Activated CD4-positive, alpha-beta memory T cell treated with anti-CD3 and anti-CD28 coated beads, Interleukin-2, amount 10 ng/mL, durations not matched to agents 7 days and 5 days (primary cell): ENCODE results near the gene ICAM2. TPM values are rescaled to one million over a fixed set of nuclear protein-coding genes. Genes with fewer than 3 reads are reported as not detected.
"Not testable (repeated sequence)": the region's sequence is repeated elsewhere in the genome, so short reads cannot be mapped to it uniquely, and the experiment has no call there.

Experiments used
- CTCF ChIA-PET: fragments of 350-600 bp; sonication (Branson Sonifier 250); formaldehyde crosslinking; loops from one replicate; lab custom pipeline; 2021; ENCODE audit warnings: antibody characterized with exemption, inconsistent platforms; lab: Charles Lee
- POLR2A ChIA-PET: fragments of 350-600 bp; sonication (Branson Sonifier 250); formaldehyde crosslinking; loops from one replicate; lab custom pipeline; 2021; ENCODE audit warnings: antibody characterized with exemption; lab: Charles Lee
- DNase-seq: peaks from one replicate; pipeline ENCODE4 v3.0.0-alpha.2; 2020
- H3K27ac Mint-ChIP-seq: one replicate; pipeline ENCODE4 v1.8.0; 2021; ENCODE audit warnings: mild to moderate bottlenecking, mixed read lengths
- H3K27me3 Mint-ChIP-seq: one replicate; pipeline ENCODE4 v1.8.0; 2021; ENCODE audit warnings: mixed read lengths
- H3K36me3 Mint-ChIP-seq: one replicate; pipeline ENCODE4 v1.8.0; 2021; ENCODE audit warnings: low read depth, mixed read lengths
- H3K4me1 Mint-ChIP-seq: one replicate; pipeline ENCODE4 v1.8.0; 2021; ENCODE audit warnings: mixed read lengths
- H3K4me3 Mint-ChIP-seq: one replicate; pipeline ENCODE4 v1.8.0; 2021; ENCODE audit warnings: mild to moderate bottlenecking, mixed read lengths
- H3K9me3 Mint-ChIP-seq: one replicate; pipeline ENCODE4 v1.8.0; 2021; ENCODE audit warnings: mixed read lengths
- total RNA-seq, 2 experiments: library from RNA; stranded (reverse); gene quantifications; one replicate each; pipeline ENCODE4 v1.2.3, GENCODE V29; 2021

ICAM2 gene
- total RNA-seq, 2 experiments from 2014 or later: 118 to 122 TPM

DNA sequence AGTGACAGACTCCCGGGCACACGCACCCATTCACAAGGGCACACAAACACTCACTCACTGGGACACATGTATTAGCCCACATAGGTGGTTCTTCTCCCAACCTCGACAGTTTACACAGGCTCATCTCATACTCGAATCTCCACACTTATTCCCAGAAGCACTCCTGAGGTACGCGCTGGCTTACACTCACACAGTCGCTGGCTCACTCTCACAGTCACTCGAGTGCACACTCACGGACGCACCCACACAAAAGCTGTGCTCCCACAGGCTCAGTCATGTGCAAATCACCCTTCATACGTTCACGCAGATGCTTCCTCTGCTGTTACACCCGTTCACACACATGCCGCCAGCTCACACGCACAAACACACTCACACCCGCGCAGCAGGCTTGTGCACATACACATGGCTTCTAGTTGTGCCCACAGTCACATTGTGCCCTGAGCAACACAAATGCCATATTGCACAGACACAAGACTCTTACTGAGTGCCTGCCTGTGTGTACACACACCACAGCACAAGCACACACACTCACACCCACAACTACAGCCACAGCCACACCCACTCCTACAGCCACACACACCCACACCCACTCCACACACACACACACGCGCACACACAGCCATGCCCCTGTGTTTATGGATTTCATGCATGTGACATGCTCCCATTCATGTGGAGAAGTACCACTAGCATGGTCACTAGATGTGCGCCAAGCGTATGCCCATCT lies 30.6 kb downstream of the ICAM2 start:
- ChIA-PET POLR2A (interaction anchor here (0.8 to 3.5 kb wide), 7 partner anchors 12 to 140 kb away, joined by 3 to 18 read pairs (median 4); partner anchors contain the start of genes ERN1 and ICAM2), CTCF (interaction anchor here (1.0 to 2.1 kb wide), 19 partner anchors 10 to 144 kb away, joined by 3 to 32 read pairs (median 4); partner anchors contain the start of genes CD79B, CSHL1, GH1 and ICAM2)
- Mint-ChIP-seq H3K27me3 (peaks cover 2% of the 10 kb centered on the region), H3K9me3 (no peaks in the 10 kb centered on the region), H3K27ac (no peak overlapping the region), H3K4me3 (no peak overlapping the region), H3K4me1 (peaks cover 74% of the 10 kb centered on the region), H3K36me3 (peaks cover 2% of the 10 kb centered on the region)
- DNase-seq: no peak

DNA sequence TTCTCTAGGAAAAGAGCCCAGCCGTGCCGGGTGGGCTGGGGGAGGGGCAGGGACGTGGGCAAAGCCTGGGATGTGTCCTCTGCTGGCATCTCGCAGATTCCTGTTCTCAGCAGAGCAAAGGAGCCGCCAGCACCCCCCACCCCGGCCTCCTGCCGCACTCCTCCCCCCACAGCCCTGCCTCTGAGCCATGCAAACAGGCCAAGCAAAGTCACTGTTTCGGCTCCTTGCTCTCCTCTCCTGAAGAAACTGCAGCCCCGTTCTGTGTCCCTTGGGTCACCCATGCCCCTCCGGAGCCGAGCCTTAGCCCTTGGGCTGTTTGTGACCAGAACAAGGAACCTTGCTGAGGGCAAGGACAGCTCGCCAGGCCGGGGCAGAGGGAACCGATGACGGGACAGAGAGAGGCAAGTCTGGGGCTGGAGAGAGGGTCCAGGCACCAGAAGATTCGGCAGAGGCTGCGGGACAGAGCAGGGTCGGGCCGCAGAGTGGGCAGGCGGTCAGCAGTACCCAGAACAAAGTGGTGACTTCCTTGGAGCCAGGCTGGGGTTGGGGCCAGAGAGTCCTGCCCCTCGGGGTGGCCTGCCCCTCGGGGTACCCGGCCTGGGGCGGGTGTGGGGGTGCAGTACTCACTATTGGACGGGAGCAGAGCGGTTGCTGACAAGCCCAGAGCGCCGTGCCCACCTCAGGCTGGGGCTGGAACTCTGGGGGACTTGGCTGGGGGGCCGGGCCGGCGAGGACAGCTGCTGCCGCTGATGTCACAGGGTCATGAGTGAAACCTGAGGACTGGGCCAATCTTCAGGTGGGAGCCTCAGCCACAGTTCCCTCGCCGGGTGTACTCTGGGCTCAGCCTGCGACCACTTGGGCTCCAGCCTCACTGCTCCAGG lies 31.5 kb downstream of the ICAM2 start:
- H3K4me1 Mint-ChIP-seq: peaks cover 72% of the 10 kb centered on the region

GRCh38 chr17:63988127-63988478 lies 32.3 kb downstream of the ICAM2 start:
- H3K9me3 Mint-ChIP-seq: no peaks in the 10 kb centered on the region
- no peak for DNase-seq
- H3K4me3 Mint-ChIP-seq: no peak overlapping the region
- H3K36me3 Mint-ChIP-seq: peaks cover under 1% of the 10 kb centered on the region
- peaks cover 65% of the 10 kb centered on the region for H3K4me1 Mint-ChIP-seq
- ChIA-PET POLR2A (interaction anchor here (0.9 to 1.4 kb wide), 2 partner anchors 10 to 157 kb away, joined by 3 read pairs; partner anchors contain the start of gene PRR29), CTCF (interaction anchor here (1.6 to 3.2 kb wide), 2 partner anchors 42 to 69 kb away, joined by 5 to 21 read pairs; no protein-coding TSS in a partner anchor)
- H3K27me3 Mint-ChIP-seq: peaks cover 2% of the 10 kb centered on the region
- no peak overlapping the region for H3K27ac Mint-ChIP-seq

More for the DNA sequence above, 31.5 kb downstream of the ICAM2 start:
- ChIA-PET CTCF (interaction anchor here (0.6 to 2.1 kb wide), 4 partner anchors 36 to 70 kb away, joined by 4 to 32 read pairs (median 9); partner anchors contain the start of gene GH1), POLR2A (interaction anchor here (1.1 to 3.5 kb wide), 4 partner anchors 9 to 38 kb away, joined by 3 to 18 read pairs (median 4); partner anchors contain the start of genes ICAM2 and PRR29)
- no peak overlapping the region for H3K4me3 Mint-ChIP-seq
- H3K27ac Mint-ChIP-seq: no peak overlapping the region
- H3K36me3 Mint-ChIP-seq: peaks cover 2% of the 10 kb centered on the region
- no peak for DNase-seq
- H3K27me3 Mint-ChIP-seq: peaks cover 2% of the 10 kb centered on the region
- no peaks in the 10 kb centered on the region for H3K9me3 Mint-ChIP-seq

DNA sequence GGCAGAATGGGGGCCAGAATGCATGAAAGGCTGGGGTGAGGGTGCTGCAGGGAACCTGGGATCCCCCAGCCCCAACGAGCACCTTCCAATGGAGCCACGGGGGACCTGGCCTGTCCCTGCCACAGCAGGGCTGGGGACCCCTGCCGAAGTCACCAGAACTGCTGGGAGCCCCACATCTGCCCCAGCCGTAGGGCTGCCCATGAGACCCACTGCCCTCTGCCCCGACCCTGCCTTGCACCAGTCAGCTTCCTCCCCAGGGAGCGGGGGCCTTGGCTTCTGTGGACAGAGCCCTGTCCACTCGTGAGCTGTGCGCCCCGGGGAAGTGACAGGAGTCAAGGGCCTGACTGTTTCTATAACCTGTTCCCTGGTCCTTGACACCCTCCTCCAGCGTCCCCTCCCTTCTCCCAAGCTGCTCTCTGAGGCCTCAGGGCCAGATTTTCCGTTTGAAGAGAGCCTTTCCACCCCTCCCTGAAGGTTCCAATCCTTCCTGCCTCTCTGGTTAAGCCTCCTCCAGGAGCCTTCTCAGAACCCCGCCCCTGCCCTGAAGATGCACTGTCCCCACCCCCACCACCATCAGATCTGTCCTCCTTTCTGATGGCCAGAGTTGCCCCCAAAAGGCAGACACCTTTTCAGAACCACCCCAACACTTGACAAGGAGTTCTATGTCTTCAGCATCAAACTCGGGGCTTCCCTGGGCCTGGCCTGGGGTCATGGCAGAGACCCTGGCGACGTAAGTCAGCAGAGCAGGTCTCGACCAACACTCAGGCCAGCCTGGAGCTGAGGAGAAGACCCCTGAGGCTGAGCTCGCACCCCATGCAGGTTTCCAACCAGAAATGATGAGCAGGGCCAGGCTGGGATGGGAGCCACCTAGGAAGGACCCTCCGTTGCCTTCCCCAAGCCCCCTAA lies 33.0 kb downstream of the ICAM2 start:
- Mint-ChIP-seq H3K27me3 (peaks cover 2% of the 10 kb centered on the region), H3K36me3 (peaks cover 6% of the 10 kb centered on the region), H3K27ac (no peak overlapping the region), H3K4me1 (peaks cover 60% of the 10 kb centered on the region), H3K4me3 (no peak overlapping the region), H3K9me3 (peaks cover 4% of the 10 kb centered on the region)
- CTCF ChIA-PET: interaction anchor here (0.5 to 3.2 kb wide), 4 partner anchors 41 to 139 kb away, joined by 3 to 21 read pairs (median 4); no protein-coding TSS in a partner anchor
- DNase-seq: no peak
- POLR2A ChIA-PET: interaction anchor here (0.7 to 3.9 kb wide), 6 partner anchors 9 to 158 kb away, joined by 3 to 22 read pairs (median 4); partner anchors contain the start of gene PRR29

- H3K27me3 Mint-ChIP-seq: peaks cover 2% of the 10 kb centered on the region
- ChIA-PET CTCF (interaction anchor here (0.5 to 3.2 kb wide), 8 partner anchors 33 to 147 kb away, joined by 3 to 24 read pairs (median 8); partner anchors contain the start of genes GH1 and ICAM2), POLR2A (interaction anchor here (0.7 to 3.9 kb wide), 7 partner anchors 10 to 159 kb away, joined by 3 to 22 read pairs (median 10); partner anchors contain the start of genes ICAM2 and PRR29)
- DNase-seq: no peak
- H3K36me3 Mint-ChIP-seq: peaks cover 6% of the 10 kb centered on the region
- peaks cover 54% of the 10 kb centered on the region for H3K4me1 Mint-ChIP-seq
- peak overlapping the region; percentile 47 for H3K27ac Mint-ChIP-seq
- H3K4me3 Mint-ChIP-seq: no peak overlapping the region
- H3K9me3 Mint-ChIP-seq: peaks cover 8% of the 10 kb centered on the region
These were observed 33.6 kb downstream of the ICAM2 start for GRCh38 chr17:63986821-63987220.

DNA sequence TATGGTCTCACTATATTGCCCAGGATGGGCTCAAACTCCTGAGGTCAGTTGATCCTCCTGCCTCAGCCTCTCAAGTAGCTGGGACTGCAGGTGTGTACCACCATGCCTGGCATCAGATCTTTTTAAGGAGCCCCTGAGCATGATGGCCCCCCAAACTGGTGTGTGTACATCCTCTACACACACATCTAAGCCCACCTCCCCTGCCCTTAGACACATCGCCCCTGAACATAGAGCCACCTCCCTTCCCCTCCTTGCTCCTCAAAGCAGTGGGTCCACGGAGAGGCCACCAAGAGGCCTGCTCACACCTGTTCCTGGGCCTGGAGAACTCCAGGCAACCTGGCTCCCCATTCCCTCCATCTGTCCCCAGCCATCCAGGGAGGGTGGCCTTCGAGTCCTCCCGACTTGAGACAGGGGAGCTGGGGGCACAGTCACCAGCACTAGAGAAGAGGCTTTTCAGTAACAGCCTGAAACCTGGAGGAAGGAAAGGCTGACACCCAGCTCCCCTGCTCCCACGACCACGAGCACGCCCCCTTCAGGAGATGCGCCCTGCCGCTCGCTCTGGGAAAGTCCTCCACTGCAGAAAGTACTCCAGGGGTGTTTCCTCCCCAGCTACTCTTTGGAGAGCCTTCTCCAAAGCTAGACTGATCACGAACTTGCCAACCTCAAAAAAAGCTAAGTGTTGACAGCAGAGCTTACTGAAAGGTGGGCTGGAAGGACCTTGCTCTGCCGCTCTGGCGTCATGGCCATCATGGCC lies 34.9 kb downstream of the ICAM2 start:
- H3K4me3 Mint-ChIP-seq: no peak overlapping the region
- peaks cover 6% of the 10 kb centered on the region for H3K36me3 Mint-ChIP-seq
- H3K27me3 Mint-ChIP-seq: no peaks in the 10 kb centered on the region
- DNase-seq: no peak
- ChIA-PET CTCF (interaction anchor here (0.8 to 3.2 kb wide), 16 partner anchors 8 to 160 kb away, joined by 3 to 24 read pairs (median 5); partner anchors contain the start of genes GH1 and ICAM2), POLR2A (interaction anchor here (0.8 to 3.9 kb wide), 15 partner anchors 8 to 160 kb away, joined by 3 to 22 read pairs (median 6); partner anchors contain the start of genes CD79B, GH1, ICAM2 and PRR29)
- peaks cover 10% of the 10 kb centered on the region for H3K9me3 Mint-ChIP-seq
- peak overlapping the region; percentile 85 for H3K27ac Mint-ChIP-seq
- H3K4me1 Mint-ChIP-seq: peaks cover 43% of the 10 kb centered on the region

DNA sequence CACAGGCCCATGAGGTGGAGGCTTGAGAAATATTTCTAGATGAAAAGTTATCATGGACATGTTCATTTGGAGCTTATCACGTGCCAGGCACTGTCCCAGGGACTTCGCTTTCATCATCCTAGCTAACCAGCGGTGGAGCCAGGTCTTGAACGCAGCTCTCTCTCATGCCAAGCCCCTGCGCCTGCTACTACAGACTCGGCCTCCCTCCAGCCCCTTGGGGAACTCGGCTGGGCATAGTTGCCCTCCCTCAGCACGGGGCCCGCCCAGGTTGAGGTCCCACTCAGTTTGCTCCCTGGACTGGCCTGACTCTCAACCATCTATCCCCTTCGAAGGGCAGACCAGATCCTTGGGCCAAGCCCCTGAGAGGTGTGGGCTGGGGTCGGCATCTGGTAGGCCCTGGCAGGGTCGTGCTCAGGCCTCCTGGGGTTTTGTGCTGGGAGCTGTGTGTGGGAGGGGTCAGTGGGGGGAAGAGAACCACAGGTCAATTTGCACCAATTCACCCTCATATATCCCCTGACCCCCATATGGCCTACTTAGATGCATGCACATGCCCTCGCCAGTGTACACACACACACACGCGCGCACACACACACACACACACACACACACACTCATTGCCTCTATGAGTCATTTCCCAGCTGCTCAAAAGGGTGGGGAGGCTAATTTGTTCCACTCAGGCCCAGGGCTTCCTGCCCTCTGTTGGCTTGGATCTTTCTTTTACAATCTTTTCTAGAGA lies 35.6 kb downstream of the ICAM2 start:
- Mint-ChIP-seq H3K9me3 (peaks cover 10% of the 10 kb centered on the region), H3K4me3 (no peak overlapping the region), H3K4me1 (peaks cover 35% of the 10 kb centered on the region), H3K27ac (peak overlapping the region; percentile 85), H3K27me3 (no peaks in the 10 kb centered on the region), H3K36me3 (peaks cover 6% of the 10 kb centered on the region)
- ChIA-PET POLR2A (interaction anchor here (0.8 to 3.9 kb wide), 15 partner anchors 9 to 161 kb away, joined by 3 to 22 read pairs (median 6); partner anchors contain the start of genes CD79B, GH1, ICAM2 and PRR29), CTCF (interaction anchor here (0.9 to 3.2 kb wide), 13 partner anchors 9 to 161 kb away, joined by 3 to 24 read pairs (median 6); partner anchors contain the start of genes GH1, ICAM2 and PRR29)
- DNase-seq: peak; percentile 79

GRCh38 chr17:63984236-63984635 lies 36.2 kb downstream of the ICAM2 start:
- Mint-ChIP-seq H3K4me1 (peaks cover 31% of the 10 kb centered on the region), H3K27me3 (no peaks in the 10 kb centered on the region), H3K36me3 (peaks cover 6% of the 10 kb centered on the region), H3K4me3 (no peak overlapping the region), H3K9me3 (peaks cover 10% of the 10 kb centered on the region), H3K27ac (no peak overlapping the region)
- CTCF ChIA-PET: interaction anchor here (0.9 to 2.9 kb wide), 7 partner anchors 10 to 162 kb away, joined by 3 to 24 read pairs (median 6); partner anchors contain the start of genes GH1 and PRR29
- POLR2A ChIA-PET: interaction anchor here (0.6 to 3.9 kb wide), 8 partner anchors 13 to 162 kb away, joined by 3 to 22 read pairs (median 6); partner anchors contain the start of genes CD79B, GH1, ICAM2 and PRR29
- DNase-seq: no peak

DNA sequence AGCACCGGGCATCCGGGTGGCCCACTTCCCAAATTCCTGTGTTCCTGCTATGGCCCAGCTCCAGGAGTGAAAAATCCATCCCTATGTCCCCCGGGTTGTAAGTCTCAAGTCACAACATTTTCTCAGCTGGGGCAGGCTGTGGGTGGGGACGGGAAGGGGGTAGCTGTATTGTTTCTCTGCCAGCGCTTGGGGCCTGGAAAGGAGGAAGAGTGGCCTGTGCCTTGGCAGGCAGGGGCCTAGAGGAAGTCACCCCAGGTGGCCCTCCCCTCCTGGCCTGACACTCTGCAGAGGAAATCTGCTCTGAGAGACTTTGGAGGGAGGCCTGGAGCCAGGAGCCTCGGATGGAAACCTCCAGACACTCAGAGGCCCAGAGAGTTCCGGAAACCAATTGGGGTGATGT lies 37.1 kb downstream of the ICAM2 start:
- Mint-ChIP-seq H3K4me1 (peaks cover 31% of the 10 kb centered on the region), H3K9me3 (peaks cover 10% of the 10 kb centered on the region), H3K4me3 (no peak overlapping the region), H3K36me3 (peaks cover 6% of the 10 kb centered on the region), H3K27ac (no peak overlapping the region), H3K27me3 (no peaks in the 10 kb centered on the region)
- no peak for DNase-seq
- ChIA-PET POLR2A (interaction anchor here (0.9 to 1.4 kb wide), 2 partner anchors 11 to 41 kb away, joined by 3 to 5 read pairs; no protein-coding TSS in a partner anchor), CTCF (no interaction called here)

- H3K27ac Mint-ChIP-seq, H3K36me3 Mint-ChIP-seq, DNase-seq, CTCF ChIA-PET, H3K4me3 Mint-ChIP-seq, H3K27me3 Mint-ChIP-seq: not testable (repeated sequence)
- Mint-ChIP-seq H3K9me3 (peaks cover 10% of the 10 kb centered on the region), H3K4me1 (peaks cover 30% of the 10 kb centered on the region)
- POLR2A ChIA-PET: interaction anchor here (0.9 to 1.4 kb wide), 2 partner anchors 11 to 42 kb away, joined by 3 to 5 read pairs; no protein-coding TSS in a partner anchor
These were observed 37.8 kb downstream of the ICAM2 start for GRCh38 chr17:63982641-63983040.
